ENCODE measurements around the gene TBC1D2B. TPM values are rescaled to one million over a fixed set of nuclear protein-coding genes. Genes with fewer than 3 reads are reported as not detected.

The TBC1D2B gene
- total RNA-seq, 1 donor from 2014 or later: 22.1 TPM

- peaks cover 4% of the 10 kb centered on the region for H3K4me1 Mint-ChIP-seq (ENCODE audit: unreplicated experiment)
- H3K36me3 Mint-ChIP-seq: no peaks in the 10 kb centered on the region
- no peaks in the 10 kb centered on the region for H3K9me3 Mint-ChIP-seq
- TF ChIP-seq, protein P1, sequence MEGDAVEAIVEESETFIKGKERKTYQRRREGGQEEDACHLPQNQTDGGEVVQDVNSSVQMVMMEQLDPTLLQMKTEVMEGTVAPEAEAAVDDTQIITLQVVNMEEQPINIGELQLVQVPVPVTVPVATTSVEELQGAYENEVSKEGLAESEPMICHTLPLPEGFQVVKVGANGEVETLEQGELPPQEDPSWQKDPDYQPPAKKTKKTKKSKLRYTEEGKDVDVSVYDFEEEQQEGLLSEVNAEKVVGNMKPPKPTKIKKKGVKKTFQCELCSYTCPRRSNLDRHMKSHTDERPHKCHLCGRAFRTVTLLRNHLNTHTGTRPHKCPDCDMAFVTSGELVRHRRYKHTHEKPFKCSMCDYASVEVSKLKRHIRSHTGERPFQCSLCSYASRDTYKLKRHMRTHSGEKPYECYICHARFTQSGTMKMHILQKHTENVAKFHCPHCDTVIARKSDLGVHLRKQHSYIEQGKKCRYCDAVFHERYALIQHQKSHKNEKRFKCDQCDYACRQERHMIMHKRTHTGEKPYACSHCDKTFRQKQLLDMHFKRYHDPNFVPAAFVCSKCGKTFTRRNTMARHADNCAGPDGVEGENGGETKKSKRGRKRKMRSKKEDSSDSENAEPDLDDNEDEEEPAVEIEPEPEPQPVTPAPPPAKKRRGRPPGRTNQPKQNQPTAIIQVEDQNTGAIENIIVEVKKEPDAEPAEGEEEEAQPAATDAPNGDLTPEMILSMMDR (conservative IDR thresholded peaks at IDR 0.05): no peak
- no peak overlapping the region for H3K27ac Mint-ChIP-seq
- no peak for DNase-seq (ENCODE audit: extremely low spot score, unreplicated experiment)
- no peak overlapping the region for H3K4me3 Mint-ChIP-seq
- H3K27me3 Mint-ChIP-seq: peaks cover 5% of the 10 kb centered on the region
These were observed 15.9 kb upstream of the TBC1D2B start for GRCh38 chr15:78093242-78094020.

DNA sequence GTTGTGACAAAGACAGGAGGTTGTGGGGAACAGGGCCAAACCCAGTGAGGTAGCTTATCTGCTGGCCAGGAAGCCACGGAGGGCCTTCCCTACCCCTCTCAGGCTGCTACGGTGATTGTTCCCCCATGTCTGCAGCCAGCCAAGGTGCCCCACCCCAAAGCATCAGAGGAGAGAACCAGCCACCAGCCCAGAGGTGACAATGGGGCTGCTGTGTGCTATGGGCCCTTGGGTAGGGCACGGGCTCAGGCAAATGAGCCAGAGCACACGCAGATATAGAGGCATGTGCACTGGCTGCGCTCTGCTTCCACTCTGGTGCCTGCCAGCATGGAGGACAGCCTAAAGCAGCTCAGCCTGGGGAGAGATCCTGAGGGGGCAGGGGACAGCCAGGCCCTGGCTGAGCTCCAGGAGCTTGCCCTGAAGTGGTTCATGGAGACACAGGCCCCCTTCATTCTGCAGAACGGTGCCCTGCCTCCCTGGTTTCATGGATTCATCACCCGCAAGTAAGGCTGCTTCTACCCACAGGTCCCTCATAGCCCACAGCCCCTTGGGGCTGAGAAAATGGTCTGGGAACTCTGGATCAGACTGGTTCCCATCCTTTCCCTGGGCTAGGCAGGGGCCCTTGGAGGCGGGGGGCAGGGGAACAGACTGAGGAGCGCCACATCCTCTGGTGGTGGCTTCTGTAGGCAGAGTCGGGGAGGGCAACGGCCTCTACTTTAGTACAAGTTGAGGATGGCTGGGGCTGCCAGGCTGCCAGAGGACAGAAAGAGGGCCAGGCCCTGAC lies 14.9 kb upstream of the TBC1D2B start, which contains the start of gene SH2D7:
Gene SH2D7 (plus strand): TSS at position 301 of the 781 bp plus-strand sequence. CDS start 24 bp downstream, at position 325.
- Mint-ChIP-seq H3K36me3 (no peaks in the 10 kb centered on the region), H3K4me1 (ENCODE audit: unreplicated experiment) (peaks cover 4% of the 10 kb centered on the region), H3K27me3 (peaks cover 5% of the 10 kb centered on the region), H3K9me3 (no peaks in the 10 kb centered on the region), H3K27ac (no peak within 1 kb of the TSS), H3K4me3 (no peak within 1 kb of the TSS)
- DNase-seq (ENCODE audit: extremely low spot score, unreplicated experiment): no peak
- TF ChIP-seq, protein P1 (conservative IDR thresholded peaks at IDR 0.05): no peak

DNA sequence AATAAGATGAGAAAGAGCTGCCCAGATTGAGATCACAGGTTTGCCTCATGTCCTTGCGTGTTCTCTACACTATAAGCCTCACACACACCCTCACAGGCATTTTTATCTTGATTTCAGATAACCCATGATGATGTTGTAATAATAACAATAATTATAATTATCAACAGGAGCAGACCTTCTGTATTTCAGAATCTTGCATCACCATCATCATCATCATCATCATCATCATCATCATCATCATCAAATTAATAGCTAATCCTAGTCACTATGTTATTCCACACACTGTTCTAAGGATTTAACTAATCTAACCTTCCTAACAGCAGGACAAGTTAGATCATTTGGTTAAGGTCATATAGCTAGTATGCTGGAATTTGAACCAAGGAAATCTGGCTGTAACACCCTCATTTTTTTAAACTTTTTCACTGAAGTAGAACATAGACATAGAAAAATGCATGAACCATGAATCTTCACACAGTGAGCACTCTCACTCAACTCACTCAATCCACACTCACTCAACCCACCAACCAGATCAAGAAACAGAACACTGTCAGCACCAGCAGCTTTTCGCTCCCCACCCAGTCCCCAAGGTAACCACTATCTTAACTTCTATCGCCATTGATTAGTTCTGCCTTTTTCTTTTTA lies 13.0 kb upstream of the TBC1D2B start:
- TF ChIP-seq, protein P1 (conservative IDR thresholded peaks at IDR 0.05): no peak
- Mint-ChIP-seq H3K27ac (no peak overlapping the region), H3K9me3 (no peaks in the 10 kb centered on the region), H3K4me3 (no peak overlapping the region), H3K4me1 (ENCODE audit: unreplicated experiment) (peaks cover 4% of the 10 kb centered on the region), H3K36me3 (no peaks in the 10 kb centered on the region), H3K27me3 (peaks cover 5% of the 10 kb centered on the region)
- DNase-seq (ENCODE audit: extremely low spot score, unreplicated experiment): no peak

DNA sequence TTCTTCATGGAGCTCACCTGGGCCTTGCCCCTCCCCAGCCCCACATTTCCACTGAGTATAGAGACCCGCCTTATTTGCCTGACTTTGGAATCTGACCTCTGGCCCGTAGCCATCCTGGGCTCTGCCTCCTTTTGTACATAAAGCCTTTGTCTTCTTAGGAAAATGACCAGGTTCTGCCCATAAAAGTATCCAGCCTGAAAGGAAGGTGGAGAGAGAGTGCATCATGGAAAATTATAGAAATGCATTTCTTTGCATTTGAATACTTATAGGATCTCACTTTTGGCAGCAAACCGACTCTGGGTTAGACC lies 11.2 kb upstream of the TBC1D2B start:
- TF ChIP-seq, protein P1 (conservative IDR thresholded peaks at IDR 0.05): no peak
- Mint-ChIP-seq H3K9me3 (no peaks in the 10 kb centered on the region), H3K4me3 (no peak overlapping the region), H3K36me3 (no peaks in the 10 kb centered on the region), H3K27me3 (no peaks in the 10 kb centered on the region), H3K4me1 (ENCODE audit: unreplicated experiment) (peaks cover 4% of the 10 kb centered on the region), H3K27ac (no peak overlapping the region)
- DNase-seq (ENCODE audit: extremely low spot score, unreplicated experiment): no peak

GRCh38 chr15:78087951-78088772 lies 10.7 kb upstream of the TBC1D2B start:
- Mint-ChIP-seq H3K9me3 (no peaks in the 10 kb centered on the region), H3K27me3 (no peaks in the 10 kb centered on the region), H3K36me3 (no peaks in the 10 kb centered on the region), H3K4me3 (no peak overlapping the region), H3K4me1 (ENCODE audit: unreplicated experiment) (peaks cover 4% of the 10 kb centered on the region), H3K27ac (no peak overlapping the region)
- no peak for DNase-seq (ENCODE audit: extremely low spot score, unreplicated experiment)
- TF ChIP-seq, protein P1 (conservative IDR thresholded peaks at IDR 0.05): no peak
